Aorta (tissue), 5 donors: ENCODE results near the gene JCAD. TPM values are rescaled to one million over a fixed set of nuclear protein-coding genes. Genes with fewer than 3 reads are reported as not detected.

Source experiments
- ATAC-seq: fragments of 200-7000 bp; cut with Tn5 transposase; one replicate; pipeline ENCODE4 v1.9.1; 2022; ENCODE audit warnings: moderate library complexity; ENCODE audit not compliant: low FRiP score
- DNase-seq, 2 donors: peaks; one replicate each; pipeline ENCODE4 v3.0.0-alpha.2; 2020
- H3K27ac ChIP-seq, 2 donors: one replicate each; pipeline ENCODE4 v1.5.1; 2013; ENCODE audit warnings: low read length in 2 of 2, mild to moderate bottlenecking in 2 of 2, moderate library complexity in 2 of 2, control low read depth in 1 of 2, inconsistent platforms in 1 of 2, low read depth in 1 of 2
- H3K27me3 ChIP-seq, 2 donors: one replicate each; pipeline ENCODE4 v1.6.1; 2013; ENCODE audit warnings: control low read depth in 1 of 2, low read length in 1 of 2, mild to moderate bottlenecking in 1 of 2, moderate library complexity in 1 of 2; ENCODE audit not compliant: insufficient read depth in 2 of 2, control insufficient read depth in 1 of 2
- H3K36me3 ChIP-seq, 2 donors: one replicate each; pipeline ENCODE4 v1.6.1; 2013; ENCODE audit warnings: control low read depth in 1 of 2, low read length in 1 of 2, mild to moderate bottlenecking in 1 of 2; ENCODE audit not compliant: insufficient read depth in 2 of 2, control insufficient read depth in 1 of 2
- H3K4me1 ChIP-seq, 2 donors: one replicate each; pipeline ENCODE4 v1.6.1; 2013; ENCODE audit warnings: low read length in 2 of 2, control low read depth in 1 of 2, mild to moderate bottlenecking in 1 of 2, moderate library complexity in 1 of 2; ENCODE audit not compliant: insufficient read depth in 2 of 2, control insufficient read depth in 1 of 2
- H3K4me3 ChIP-seq, 2 donors: one replicate each; pipeline ENCODE4 v1.5.1; 2013; ENCODE audit warnings: low read length in 2 of 2, control low read depth in 1 of 2, mild to moderate bottlenecking in 1 of 2
- H3K9me3 ChIP-seq: one replicate; pipeline ENCODE4 v1.6.1; 2013; ENCODE audit warnings: mild to moderate bottlenecking, low read length; ENCODE audit not compliant: control insufficient read depth
- WGBS, 2 donors: extraction: QIAGEN DNeasy Blood & Tissue Kit; methylation state at CpG; one replicate each; pipeline ENCODE4 v1.1.7; 2013; 5-methylcytosine and 5-hydroxymethylcytosine counted together
- intact Hi-C, 2 donors: fragments of 100-400 bp; cut with DNase I; formaldehyde crosslinking; loops; one replicate each; pipeline versions ENCODE4 v1.14.2 to v1.15.0; 2022
- polyA plus RNA-seq, 2 donors: library from polyadenylated mRNA; stranded (reverse); fragments of 200-250 nt; gene quantifications; one replicate each; pipeline ENCODE4 v1.2.3, GENCODE V29; 2013
- total RNA-seq, 2 donors: library from RNA; stranded (reverse); fragmentation: NEBNext Ultra II Directional; extraction: Animal tissue kit (Norgen Biotek cat#: 25700); gene quantifications; one replicate each; pipeline ENCODE4 v1.2.1, GENCODE V29; 2021
- donor health status: healthy with polysubstance abuse.
- donor health status: Bipolar disorder and iron deficiency.
- donor health status: DM: no; HTN: no; CAD: no.
- donor health status: DM: no; HTN: no; CAD: no.
- donor health status: DM: yes; HTN: yes; CAD: no.

Gene JCAD
- total and polyA plus RNA-seq, 4 donors, result 13.6 to 82.4 (median 50.2) TPM

GRCh38 chr10:30052062-30052461 is 7.3 kb downstream of the JCAD start:
- DNase-seq (no peak), ATAC-seq (no peak)
- no peak overlapping the region for H3K27ac ChIP-seq
- H3K4me3 ChIP-seq, result no peak overlapping the region
- H3K27me3 ChIP-seq, result no peaks in the 10 kb centered on the region
- intact Hi-C loops, result no loop called here
- 80 to 86% methylated on average over 6 of the region's 6 CpGs for WGBS, 2 donors
- H3K36me3 ChIP-seq, result no peaks in the 10 kb centered on the region
- no peaks in the 10 kb centered on the region for H3K9me3 ChIP-seq
- H3K4me1 ChIP-seq, result no peaks in the 10 kb centered on the region

GRCh38 chr10:30051220-30051619 is 8.2 kb downstream of the JCAD start:
- ATAC-seq (no peak), DNase-seq (no peak)
- H3K27ac ChIP-seq, result no peak overlapping the region
- no peaks in the 10 kb centered on the region for H3K36me3 ChIP-seq
- intact Hi-C loops, result no loop called here
- no peaks in the 10 kb centered on the region for H3K4me1 ChIP-seq
- 76 to 77% methylated on average over 8 of the region's 8 CpGs for WGBS, 2 donors
- H3K9me3 ChIP-seq, result no peaks in the 10 kb centered on the region
- no peaks in the 10 kb centered on the region for H3K27me3 ChIP-seq
- H3K4me3 ChIP-seq, result no peak overlapping the region

GRCh38 chr10:30050411-30050810 is 9.0 kb downstream of the JCAD start:
- intact Hi-C loops, result no loop called here
- DNase-seq (no peak), ATAC-seq (no peak)
- no peaks in the 10 kb centered on the region for H3K4me1 ChIP-seq
- peaks cover 0 to 2% of the 10 kb centered on the region in 2 donors for H3K36me3 ChIP-seq
- no peaks in the 10 kb centered on the region for H3K27me3 ChIP-seq
- H3K27ac ChIP-seq, result no peak overlapping the region
- 54 to 63% methylated on average over 3 of the region's 3 CpGs for WGBS, 2 donors
- H3K9me3 ChIP-seq, result no peaks in the 10 kb centered on the region
- H3K4me3 ChIP-seq, result no peak overlapping the region

GRCh38 chr10:30048768-30049517 is 10.4 kb downstream of the JCAD start:
- peaks cover 0 to 2% of the 10 kb centered on the region in 2 donors for H3K36me3 ChIP-seq
- H3K27me3 ChIP-seq, result no peaks in the 10 kb centered on the region
- no peak overlapping the region for H3K27ac ChIP-seq
- H3K4me3 ChIP-seq, result no peak overlapping the region
- intact Hi-C loops, result no loop called here
- no peaks in the 10 kb centered on the region for H3K9me3 ChIP-seq
- WGBS, 2 donors, result 89 to 90% methylated on average over 18 of the region's 18 CpGs
- ATAC-seq, result no peak
- no peaks in the 10 kb centered on the region for H3K4me1 ChIP-seq
- DNase-seq, result no peak

- Histone ChIP-seq H3K9me3 (no peaks in the 10 kb centered on the region), H3K36me3 (peaks cover 0 to 2% of the 10 kb centered on the region in 2 donors), H3K27ac (no peak overlapping the region), H3K27me3 (no peaks in the 10 kb centered on the region), H3K4me1 (no peaks in the 10 kb centered on the region), H3K4me3 (no peak overlapping the region)
- DNase-seq (no peak), ATAC-seq (no peak)
- intact Hi-C loops, result no loop called here
- 81 to 86% methylated on average over 11 of the region's 11 CpGs for WGBS, 2 donors
These were observed 11.4 kb downstream of the JCAD start for GRCh38 chr10:30047924-30048531.

DNA sequence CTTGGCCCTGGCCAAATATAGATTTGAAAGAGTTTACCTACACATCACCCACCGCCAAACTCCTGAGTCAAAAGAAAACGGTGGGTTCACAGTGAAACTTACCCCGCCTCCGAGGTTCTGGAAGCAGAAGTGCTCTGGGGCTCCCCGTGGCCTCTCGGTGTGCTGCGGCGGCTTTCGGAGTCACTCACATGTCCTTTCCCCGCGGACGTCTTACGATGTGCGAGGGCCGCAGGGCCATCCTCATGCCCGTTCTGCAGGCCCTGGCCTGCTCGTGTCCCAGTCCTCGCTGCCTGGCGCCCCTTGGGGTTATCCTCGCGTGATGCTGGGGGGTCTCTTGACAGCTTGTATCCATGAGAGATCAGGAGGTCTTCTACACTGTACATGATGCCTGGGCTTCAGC is 12.0 kb downstream of the JCAD start:
- peaks cover 0 to 2% of the 10 kb centered on the region in 2 donors for H3K36me3 ChIP-seq
- DNase-seq, result no peak
- intact Hi-C loops, result no loop called here
- no peak overlapping the region for H3K27ac ChIP-seq
- no peaks in the 10 kb centered on the region for H3K9me3 ChIP-seq
- no peak overlapping the region for H3K4me3 ChIP-seq
- no peaks in the 10 kb centered on the region for H3K4me1 ChIP-seq
- no peak for ATAC-seq
- 96% methylated on average over 21 of the region's 21 CpGs for WGBS, 2 donors
- no peaks in the 10 kb centered on the region for H3K27me3 ChIP-seq

DNA sequence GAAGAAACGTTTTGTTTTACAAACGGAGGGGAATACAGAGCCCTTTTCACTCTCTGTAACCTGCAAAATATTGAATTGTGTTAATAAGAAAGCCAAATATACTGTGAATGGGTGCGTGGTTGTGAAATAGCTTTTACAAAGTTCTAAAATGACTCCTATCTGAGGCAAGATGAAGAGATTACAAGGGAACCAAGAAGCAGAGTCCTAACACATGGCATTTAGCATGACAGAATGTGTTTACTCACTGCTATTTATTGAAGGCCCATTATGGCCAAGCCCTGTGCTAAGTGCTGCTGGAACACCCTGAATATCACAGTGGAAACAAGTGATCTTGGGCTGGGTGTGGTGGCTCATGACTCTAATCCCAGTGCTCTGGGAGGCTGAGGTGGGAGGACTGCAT is 12.9 kb downstream of the JCAD start:
- intact Hi-C loops, result no loop called here
- no peak for DNase-seq
- 41 to 42% methylated on average over 3 of the region's 3 CpGs for WGBS, 2 donors
- no peak overlapping the region for H3K27ac ChIP-seq
- H3K4me1 ChIP-seq, result no peaks in the 10 kb centered on the region
- no peaks in the 10 kb centered on the region for H3K9me3 ChIP-seq
- H3K27me3 ChIP-seq, result no peaks in the 10 kb centered on the region
- no peak overlapping the region for H3K4me3 ChIP-seq
- H3K36me3 ChIP-seq, result peaks cover 0 to 2% of the 10 kb centered on the region in 2 donors
- ATAC-seq, result no peak

GRCh38 chr10:30045961-30046360 is 13.4 kb downstream of the JCAD start:
- H3K36me3 ChIP-seq, result peaks cover 0 to 2% of the 10 kb centered on the region in 2 donors
- H3K4me1 ChIP-seq, result no peaks in the 10 kb centered on the region
- DNase-seq, result no peak
- no peak overlapping the region for H3K4me3 ChIP-seq
- no peak overlapping the region for H3K27ac ChIP-seq
- intact Hi-C loops, result no loop called here
- ATAC-seq, result no peak
- WGBS, 2 donors, result 89 to 91% methylated on average over 7 of the region's 7 CpGs
- H3K9me3 ChIP-seq, result no peaks in the 10 kb centered on the region
- H3K27me3 ChIP-seq, result no peaks in the 10 kb centered on the region
